GM18858 (cell line): ENCODE results near the gene IFI6.

Experiments
- ATAC-seq: cut with Tn5 transposase; IDR thresholded peaks from one replicate; pipeline ENCODE4 v1.9.1; 2021; ENCODE audit not compliant: unreplicated experiment

The IFI6 gene

GRCh38 chr1:27676410-27676809 lies 4.4 kb upstream of the IFI6 start:
- ATAC-seq = no peak

- no peak for ATAC-seq
These were observed 739 bp upstream of the IFI6 start for GRCh38 chr1:27672750-27673112.

GRCh38 chr1:27669876-27670275 lies 2.1 kb downstream of the IFI6 start:
- no peak for ATAC-seq

- no peak for ATAC-seq
These were observed 2.9 kb downstream of the IFI6 start for GRCh38 chr1:27668808-27669723.

GRCh38 chr1:27668121-27668807 lies 3.7 kb downstream of the IFI6 start:
- no peak for ATAC-seq

GRCh38 chr1:27666791-27667254 lies 5.2 kb downstream of the IFI6 start:
- no peak for ATAC-seq

GRCh38 chr1:27666294-27666693 lies 5.7 kb downstream of the IFI6 start:
- ATAC-seq = no peak

- no peak for ATAC-seq
These were observed 6.9 kb downstream of the IFI6 start for GRCh38 chr1:27665016-27665651.

GRCh38 chr1:27664291-27664690 lies 7.7 kb downstream of the IFI6 start:
- ATAC-seq = no peak

GRCh38 chr1:27662707-27663393 lies 9.1 kb downstream of the IFI6 start:
- ATAC-seq = no peak

- no peak for ATAC-seq
These were observed 9.7 kb downstream of the IFI6 start for GRCh38 chr1:27662261-27662660.

- ATAC-seq = no peak
These were observed 10.4 kb downstream of the IFI6 start for GRCh38 chr1:27661412-27662075.

- ATAC-seq = no peak
These were observed 11.6 kb downstream of the IFI6 start for GRCh38 chr1:27660300-27660835.

- ATAC-seq = peak; percentile 48
These were observed 12.3 kb downstream of the IFI6 start for GRCh38 chr1:27659497-27660299.

- no peak for ATAC-seq
These were observed 13.0 kb downstream of the IFI6 start for GRCh38 chr1:27658951-27659496.

GRCh38 chr1:27656157-27656893 lies 15.7 kb downstream of the IFI6 start:
- no peak for ATAC-seq

- ATAC-seq = no peak
These were observed 16.6 kb downstream of the IFI6 start for GRCh38 chr1:27655151-27655937.
